ENCODE data around the gene TMTC3.
"Not testable (repeated sequence)": the region's sequence is repeated elsewhere in the genome, so short reads cannot be mapped to it uniquely, and the experiment has no call there.

Gene TMTC3

GRCh38 chr12:88167384-88167783 is 25.3 kb downstream of the TMTC3 start:
- DNase-seq, result no peak

- no peak for DNase-seq
These were observed 30.8 kb downstream of the TMTC3 start for GRCh38 chr12:88172844-88173407.

GRCh38 chr12:88175544-88175943 is 33.4 kb downstream of the TMTC3 start:
- no peak for DNase-seq

- no peak for DNase-seq
These were observed 37.4 kb downstream of the TMTC3 start for GRCh38 chr12:88179436-88180014.

GRCh38 chr12:88181881-88182280 is 39.8 kb downstream of the TMTC3 start:
- DNase-seq, result no peak

GRCh38 chr12:88182416-88182815 is 40.3 kb downstream of the TMTC3 start:
- no peak for DNase-seq

GRCh38 chr12:88184196-88184595 is 42.1 kb downstream of the TMTC3 start:
- DNase-seq, result no peak

GRCh38 chr12:88185279-88185678 is 43.2 kb downstream of the TMTC3 start:
- no peak for DNase-seq

- no peak for DNase-seq
These were observed 43.9 kb downstream of the TMTC3 start for GRCh38 chr12:88185988-88186387.

GRCh38 chr12:88187571-88187970 is 45.5 kb downstream of the TMTC3 start:
- DNase-seq, result no peak

GRCh38 chr12:88188180-88188579 is 46.1 kb downstream of the TMTC3 start:
- DNase-seq, result no peak

GRCh38 chr12:88192426-88192825 is 50.3 kb downstream of the TMTC3 start:
- DNase-seq, result no peak

GRCh38 chr12:88194868-88195267 is 52.8 kb downstream of the TMTC3 start:
- DNase-seq, result no peak

GRCh38 chr12:88200029-88200428 is 57.9 kb downstream of the TMTC3 start:
- DNase-seq, result no peak

- DNase-seq, result no peak
These were observed 60.4 kb downstream of the TMTC3 start for GRCh38 chr12:88202500-88202899.

- no peak for DNase-seq
These were observed 64.5 kb downstream of the TMTC3 start for GRCh38 chr12:88206601-88207000.

GRCh38 chr12:88207921-88208620 is 66.0 kb downstream of the TMTC3 start:
- DNase-seq, result no peak

- no peak for DNase-seq
These were observed 66.6 kb downstream of the TMTC3 start for GRCh38 chr12:88208661-88209060.

- not testable (repeated sequence) for DNase-seq
These were observed 68.2 kb downstream of the TMTC3 start for GRCh38 chr12:88210311-88210710.

- DNase-seq, result no peak
These were observed 76.2 kb downstream of the TMTC3 start for GRCh38 chr12:88218293-88218692.

GRCh38 chr12:88219861-88220260 is 77.8 kb downstream of the TMTC3 start:
- DNase-seq, result no peak

- no peak for DNase-seq
These were observed 81.4 kb downstream of the TMTC3 start for GRCh38 chr12:88223519-88223918.

- DNase-seq, result no peak
These were observed 83.7 kb downstream of the TMTC3 start for GRCh38 chr12:88225776-88226175.

GRCh38 chr12:88227263-88227662 is 85.2 kb downstream of the TMTC3 start:
- no peak for DNase-seq

- no peak for DNase-seq
These were observed 85.8 kb downstream of the TMTC3 start for GRCh38 chr12:88227871-88228270.
